Activated naive CD4-positive, alpha-beta T cell treated with anti-CD3 and anti-CD28 coated beads, Interleukin-2, amount 50 U/mL, for 72 hours (primary cell): ENCODE results near the gene LEF1. TPM values are rescaled to one million over a fixed set of nuclear protein-coding genes. Genes with fewer than 3 reads are reported as not detected.
"Not testable (repeated sequence)": the region's sequence is repeated elsewhere in the genome, so short reads cannot be mapped to it uniquely, and the experiment has no call there.

Source experiments
- ATAC-seq, 2 donors: fragments of 150-1000 bp; cut with Tn5 transposase; 2 replicates each; pipeline ENCODE4 v1.10.0; 2021; ENCODE audit warnings: mild to moderate bottlenecking in 2 of 2, moderate library complexity in 2 of 2
- DNase-seq, 2 donors: peaks; one replicate each; pipeline ENCODE4 v3.0.0; 2021 to 2022; ENCODE audit warnings: low spot score in 2 of 2
- H3K27ac Mint-ChIP-seq, 2 donors: one replicate each; pipeline ENCODE4 v1.8.0; 2022; ENCODE audit warnings: mild to moderate bottlenecking in 2 of 2, mixed read lengths in 2 of 2
- H3K36me3 Mint-ChIP-seq, 2 donors: one replicate each; pipeline ENCODE4 v1.8.0; 2022; ENCODE audit warnings: mixed read lengths in 2 of 2
- H3K9me3 Mint-ChIP-seq, 2 donors: one replicate each; pipeline ENCODE4 v1.8.0; 2022; ENCODE audit warnings: mixed read lengths in 2 of 2
- total RNA-seq, 2 donors: library from RNA; stranded (reverse); gene quantifications; one replicate each; pipeline ENCODE4 v1.2.3, GENCODE V29; 2022

LEF1 gene
- total RNA-seq, 2 donors from 2014 or later = 205 to 291 TPM

- Mint-ChIP-seq H3K27ac (no peak overlapping the region), H3K36me3 (peaks cover 11 to 23% of the 10 kb centered on the region in 2 donors), H3K9me3 (no peaks in the 10 kb centered on the region)
- DNase-seq (no peak), ATAC-seq (no peak)
Measured at GRCh38 chr4:108024085-108024877, 144.5 kb downstream of the LEF1 start.

- ATAC-seq = no peak
- Mint-ChIP-seq H3K9me3 (no peaks in the 10 kb centered on the region), H3K27ac (peak overlapping the region in 1 of 2 donors; percentile 90), H3K36me3 (peaks cover 7 to 8% of the 10 kb centered on the region in 2 donors)
- DNase-seq = no peak
Measured at GRCh38 chr4:108018884-108019187, 149.9 kb downstream of the LEF1 start.

GRCh38 chr4:108018040-108018883, 150.5 kb downstream of the LEF1 start:
- peak; percentile 73 to 90 for DNase-seq

GRCh38 chr4:108013955-108014354, 154.8 kb downstream of the LEF1 start:
- ATAC-seq = no peak
- Mint-ChIP-seq H3K27ac (no peak overlapping the region), H3K36me3 (peaks cover 20 to 24% of the 10 kb centered on the region in 2 donors), H3K9me3 (peaks cover 0 to 4% of the 10 kb centered on the region in 2 donors)
- DNase-seq = no peak

More at GRCh38 chr4:108018040-108018883, 150.5 kb downstream of the LEF1 start:
- ATAC-seq = peak; percentile 58 to 75
- H3K27ac Mint-ChIP-seq = peak overlapping the region in 1 of 2 donors; percentile 90
- peaks cover 7 to 8% of the 10 kb centered on the region in 2 donors for H3K36me3 Mint-ChIP-seq
- H3K9me3 Mint-ChIP-seq = no peaks in the 10 kb centered on the region

- ATAC-seq = no peak
- peaks cover 20 to 24% of the 10 kb centered on the region in 2 donors for H3K36me3 Mint-ChIP-seq
- peaks cover 0 to 4% of the 10 kb centered on the region in 2 donors for H3K9me3 Mint-ChIP-seq
Measured at GRCh38 chr4:108013327-108013726, 155.4 kb downstream of the LEF1 start.

GRCh38 chr4:108012382-108012781, 156.3 kb downstream of the LEF1 start:
- not testable (repeated sequence) for DNase-seq, H3K9me3 Mint-ChIP-seq, H3K27ac Mint-ChIP-seq, ATAC-seq
- H3K36me3 Mint-ChIP-seq = peaks cover 20 to 24% of the 10 kb centered on the region in 2 donors

More at GRCh38 chr4:108013327-108013726, 155.4 kb downstream of the LEF1 start:
- no peak for DNase-seq
- H3K27ac Mint-ChIP-seq = no peak overlapping the region

GRCh38 chr4:108010167-108010566, 158.6 kb downstream of the LEF1 start:
- no peak for ATAC-seq
- DNase-seq = no peak
- Mint-ChIP-seq H3K27ac (no peak overlapping the region), H3K9me3 (peaks cover 0 to 4% of the 10 kb centered on the region in 2 donors), H3K36me3 (peaks cover 20 to 24% of the 10 kb centered on the region in 2 donors)

GRCh38 chr4:108008721-108009120, 160.0 kb downstream of the LEF1 start:
- ATAC-seq (peak in 1 of 2 donors; percentile 19), DNase-seq (no peak)
- Mint-ChIP-seq H3K36me3 (peaks cover 20 to 24% of the 10 kb centered on the region in 2 donors), H3K27ac (no peak overlapping the region), H3K9me3 (peaks cover 0 to 4% of the 10 kb centered on the region in 2 donors)

- Mint-ChIP-seq H3K36me3 (peaks cover 20 to 29% of the 10 kb centered on the region in 2 donors), H3K9me3 (peaks cover 0 to 4% of the 10 kb centered on the region in 2 donors), H3K27ac (no peak overlapping the region)
- ATAC-seq = no peak
- DNase-seq = no peak
Measured at GRCh38 chr4:108007984-108008383, 160.7 kb downstream of the LEF1 start.

GRCh38 chr4:108006361-108006760, 162.4 kb downstream of the LEF1 start:
- H3K9me3 Mint-ChIP-seq = peaks cover 0 to 4% of the 10 kb centered on the region in 2 donors
- H3K27ac Mint-ChIP-seq = peak overlapping the region in 1 of 2 donors; percentile 19
- DNase-seq (no peak), ATAC-seq (peak; percentile 84 to 87)
- H3K36me3 Mint-ChIP-seq = peaks cover 16 to 22% of the 10 kb centered on the region in 2 donors

GRCh38 chr4:108005807-108006206, 162.9 kb downstream of the LEF1 start:
- Mint-ChIP-seq H3K36me3 (peaks cover 11 to 19% of the 10 kb centered on the region in 2 donors), H3K27ac (peak overlapping the region in 1 of 2 donors; percentile 19), H3K9me3 (peaks cover 4% of the 10 kb centered on the region in 2 donors)
- no peak for DNase-seq
- no peak for ATAC-seq

- ATAC-seq (no peak), DNase-seq (no peak)
- H3K27ac Mint-ChIP-seq = no peak overlapping the region
Measured at GRCh38 chr4:108004646-108005045, 164.1 kb downstream of the LEF1 start.

GRCh38 chr4:108003982-108004515, 164.7 kb downstream of the LEF1 start:
- peak overlapping the region; percentile 47 to 78 for H3K27ac Mint-ChIP-seq
- peak; percentile 26 to 39 for ATAC-seq

More at GRCh38 chr4:108004646-108005045, 164.1 kb downstream of the LEF1 start:
- H3K9me3 Mint-ChIP-seq = peaks cover 4 to 9% of the 10 kb centered on the region in 2 donors
- H3K36me3 Mint-ChIP-seq = peaks cover 11 to 22% of the 10 kb centered on the region in 2 donors

GRCh38 chr4:108001540-108002135, 167.1 kb downstream of the LEF1 start:
- Mint-ChIP-seq H3K36me3 (peaks cover 12 to 42% of the 10 kb centered on the region in 2 donors), H3K9me3 (peaks cover 4 to 9% of the 10 kb centered on the region in 2 donors), H3K27ac (no peak overlapping the region)
- ATAC-seq (no peak), DNase-seq (no peak)

More at GRCh38 chr4:108003982-108004515, 164.7 kb downstream of the LEF1 start:
- H3K9me3 Mint-ChIP-seq = peaks cover 4 to 9% of the 10 kb centered on the region in 2 donors
- peaks cover 9 to 19% of the 10 kb centered on the region in 2 donors for H3K36me3 Mint-ChIP-seq
- no peak for DNase-seq

GRCh38 chr4:107999932-108000539, 168.7 kb downstream of the LEF1 start:
- peaks cover 4 to 9% of the 10 kb centered on the region in 2 donors for H3K9me3 Mint-ChIP-seq
- DNase-seq (no peak), ATAC-seq (no peak)
- peaks cover 19 to 56% of the 10 kb centered on the region in 2 donors for H3K36me3 Mint-ChIP-seq
- no peak overlapping the region for H3K27ac Mint-ChIP-seq

- peaks cover 19 to 53% of the 10 kb centered on the region in 2 donors for H3K36me3 Mint-ChIP-seq
- H3K27ac Mint-ChIP-seq = peak overlapping the region in 1 of 2 donors; percentile 49
- ATAC-seq = no peak
- DNase-seq = no peak
- H3K9me3 Mint-ChIP-seq = peaks cover 4 to 9% of the 10 kb centered on the region in 2 donors
Measured at GRCh38 chr4:107997794-107998193, 170.9 kb downstream of the LEF1 start.
